Ramos (cell line): ENCODE measurements around the gene CLDN16.

ENCODE experiments used
- in situ Hi-C: fragments of 300-500 bp; cut with MboI; formaldehyde crosslinking; loops from one replicate; pipeline ENCODE4 v1.14.3; 2022; ENCODE audit warnings: low sequenced_read_pairs; ENCODE audit not compliant: unreplicated experiment

Gene CLDN16

DNA sequence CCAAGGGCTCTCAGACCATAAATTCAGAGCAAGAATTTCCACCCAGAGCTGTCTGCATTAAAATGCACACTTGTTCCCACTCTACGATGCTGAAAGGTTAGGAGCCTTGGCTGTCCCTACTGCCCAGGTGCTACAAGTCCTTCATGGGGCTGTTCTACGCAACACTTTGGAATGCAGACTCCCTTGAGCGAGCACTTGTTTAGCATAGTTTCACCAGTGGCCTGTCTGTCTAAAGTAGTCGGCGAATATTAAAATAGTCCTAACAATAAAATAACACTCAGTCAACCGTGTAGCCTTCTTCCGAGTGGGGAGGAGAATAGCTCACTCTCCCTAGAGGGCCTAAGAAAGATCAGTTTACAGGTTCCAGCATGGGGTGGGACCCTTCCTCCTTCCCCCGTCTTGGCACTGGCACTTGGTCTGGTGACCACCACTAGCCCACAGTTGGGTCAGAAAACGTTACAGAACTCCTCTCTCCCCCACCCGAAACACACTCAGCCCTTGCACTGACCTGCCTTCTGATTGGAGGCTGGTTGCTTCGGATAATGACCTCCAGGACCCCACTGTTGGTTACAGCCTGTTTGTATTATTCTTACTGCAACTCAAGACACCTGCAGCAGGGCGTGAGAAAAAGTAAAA is at the start of gene CLDN16:
Gene CLDN16 (plus strand): TSS at position 586 of the 636 bp plus-strand sequence. CDS start 167 bp downstream, outside the sequence.
- in situ Hi-C loops, result no loop called here

DNA sequence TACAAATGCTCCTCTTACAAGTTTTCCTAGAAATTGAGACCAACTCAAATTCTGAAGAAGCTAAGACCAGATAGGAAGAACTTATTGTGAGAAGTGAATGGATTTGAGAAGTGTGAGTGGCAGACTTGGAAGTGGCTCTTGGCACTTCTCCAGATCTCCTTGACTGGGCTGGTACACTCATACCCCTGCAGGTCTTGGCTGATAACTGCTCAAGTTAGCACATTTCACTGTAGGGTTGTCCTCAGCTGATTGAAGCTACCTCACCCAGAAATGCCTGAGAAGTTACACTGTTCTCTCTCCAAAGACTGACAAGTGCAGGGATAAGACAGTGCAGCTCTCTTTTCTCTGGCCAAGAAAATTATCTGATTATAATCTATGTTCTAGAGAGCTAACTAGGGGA is 49.2 kb upstream of the CLDN16 start:
- in situ Hi-C loops, result no loop called here

DNA sequence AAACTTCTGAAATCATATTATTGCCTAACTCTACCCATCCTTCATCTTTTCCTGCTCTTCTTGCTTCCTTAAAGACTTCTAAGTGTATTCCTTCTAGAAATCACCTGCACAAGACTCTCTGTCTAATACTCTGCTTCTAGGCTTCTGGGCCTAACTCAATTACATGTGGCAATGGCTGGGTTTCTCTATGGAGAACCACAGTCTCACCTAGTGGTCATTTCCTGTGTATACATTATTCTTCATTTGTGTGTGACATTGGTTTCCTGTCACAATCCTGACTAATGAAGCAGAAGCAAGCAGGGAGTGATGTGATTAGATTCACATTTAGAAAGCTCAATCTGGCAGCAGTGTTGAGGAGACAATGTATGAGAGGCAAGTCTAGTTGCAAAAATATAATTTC is 48.8 kb upstream of the CLDN16 start:
- in situ Hi-C loops, result no loop called here

GRCh38 chr3:190340071-190340470 is 47.9 kb upstream of the CLDN16 start:
- in situ Hi-C loops, result no loop called here

GRCh38 chr3:190345027-190345821 is 42.7 kb upstream of the CLDN16 start:
- in situ Hi-C loops, result no loop called here

DNA sequence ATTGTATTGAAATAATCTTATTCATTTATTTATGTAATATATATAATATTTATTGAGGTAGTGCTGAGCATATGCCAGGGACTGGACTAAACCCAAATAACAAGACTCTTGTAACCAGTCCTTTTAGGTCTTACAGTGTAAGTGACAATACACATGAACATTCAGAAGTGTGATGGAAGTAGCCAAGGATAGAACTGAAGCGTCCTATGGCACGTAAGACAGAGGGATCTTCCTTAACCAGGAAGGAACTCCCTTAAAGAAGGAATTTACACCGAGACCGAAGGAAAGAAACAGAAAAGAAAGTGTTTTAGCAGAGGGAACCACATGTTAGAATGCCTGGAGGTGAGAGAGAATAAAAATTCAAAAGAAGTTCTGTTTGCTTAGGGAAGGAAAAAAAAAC is 42.1 kb upstream of the CLDN16 start:
- in situ Hi-C loops, result no loop called here

DNA sequence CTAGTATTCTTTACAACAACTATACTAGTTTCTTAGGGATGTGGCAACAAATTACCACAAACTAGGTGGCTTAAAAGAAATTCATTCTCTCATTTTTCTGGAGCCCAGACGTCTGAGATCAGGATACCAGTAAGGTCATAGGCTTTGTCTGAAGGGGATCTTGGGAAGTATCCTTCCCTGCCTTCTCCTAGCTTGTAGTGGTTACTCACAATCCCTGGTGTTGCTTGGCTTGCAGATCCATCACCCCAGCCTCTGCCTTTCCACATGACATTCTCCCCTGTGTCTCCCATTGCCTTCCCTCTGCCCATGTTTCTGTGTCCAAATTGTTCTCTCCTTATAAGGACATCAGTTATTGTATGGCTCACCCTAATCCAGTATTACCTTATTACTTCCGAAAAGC is 41.4 kb upstream of the CLDN16 start:
- in situ Hi-C loops, result no loop called here

DNA sequence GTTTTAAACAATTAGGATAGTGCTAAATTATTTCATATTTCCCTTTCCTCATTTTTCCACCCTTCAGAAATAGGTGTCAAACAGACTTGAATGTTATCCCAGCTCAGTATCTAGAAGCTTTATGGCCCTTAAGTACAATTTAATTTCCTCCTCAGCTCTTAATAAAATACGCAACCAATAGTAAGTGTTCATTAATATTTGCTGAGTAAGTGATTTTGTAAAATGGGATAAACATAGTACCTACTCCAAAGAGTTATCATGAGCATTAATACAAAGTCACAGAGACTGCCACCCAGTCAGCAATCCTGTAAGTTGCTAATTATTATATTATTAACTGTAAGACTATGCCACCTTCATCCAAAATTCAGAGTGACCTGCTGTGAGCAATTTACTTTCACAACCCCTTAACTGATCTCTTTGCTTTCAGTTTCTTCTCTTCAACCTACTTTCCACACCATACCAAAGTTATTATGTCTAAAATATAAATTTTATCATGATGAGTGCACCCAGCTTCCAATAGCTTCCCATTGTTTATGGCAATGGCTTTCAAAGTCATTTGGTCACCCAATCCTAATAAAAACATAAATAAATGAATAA is 35.0 kb upstream of the CLDN16 start:
- in situ Hi-C loops, result no loop called here

- in situ Hi-C loops, result no loop called here
Observed at GRCh38 chr3:190356246-190356645, 31.7 kb upstream of the CLDN16 start.

DNA sequence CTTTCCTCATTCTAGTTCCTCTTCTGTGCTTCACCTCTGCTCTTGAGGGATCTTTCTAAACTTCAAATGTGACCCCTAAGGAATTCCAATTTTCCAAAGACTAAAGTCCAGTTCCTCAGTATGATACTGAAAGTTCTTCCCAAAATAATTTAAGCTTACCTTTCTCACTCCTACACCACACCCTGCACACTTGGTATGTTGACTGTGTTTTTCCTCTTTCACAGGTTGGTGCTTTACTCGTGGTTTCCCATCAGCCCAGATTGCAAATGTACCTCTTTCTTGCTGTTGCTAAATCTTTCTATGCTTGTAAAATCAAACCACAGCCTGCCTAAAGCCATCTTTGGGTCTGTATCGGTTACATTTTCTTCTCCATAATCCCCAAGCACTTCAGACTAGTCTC is 30.5 kb upstream of the CLDN16 start:
- in situ Hi-C loops, result no loop called here

DNA sequence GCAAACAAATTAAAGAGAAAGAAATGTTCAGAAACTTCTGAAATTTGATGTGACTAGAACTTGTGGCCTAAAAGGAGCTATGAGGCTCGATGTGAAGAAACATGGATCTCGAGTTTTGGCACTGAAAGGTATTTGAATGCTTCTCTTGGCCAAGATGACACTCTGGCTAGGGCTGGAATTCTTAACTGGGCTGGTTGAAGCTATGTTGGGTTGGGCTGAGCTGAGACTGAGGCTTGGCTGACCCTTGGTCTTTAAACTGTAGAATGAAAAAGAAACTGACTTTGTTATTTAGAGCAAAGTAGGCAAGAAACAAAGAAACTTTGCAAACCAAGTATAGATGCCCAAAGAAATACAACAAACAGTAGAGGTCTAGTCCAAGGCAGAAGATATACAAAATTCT is 28.1 kb upstream of the CLDN16 start:
- in situ Hi-C loops, result no loop called here

DNA sequence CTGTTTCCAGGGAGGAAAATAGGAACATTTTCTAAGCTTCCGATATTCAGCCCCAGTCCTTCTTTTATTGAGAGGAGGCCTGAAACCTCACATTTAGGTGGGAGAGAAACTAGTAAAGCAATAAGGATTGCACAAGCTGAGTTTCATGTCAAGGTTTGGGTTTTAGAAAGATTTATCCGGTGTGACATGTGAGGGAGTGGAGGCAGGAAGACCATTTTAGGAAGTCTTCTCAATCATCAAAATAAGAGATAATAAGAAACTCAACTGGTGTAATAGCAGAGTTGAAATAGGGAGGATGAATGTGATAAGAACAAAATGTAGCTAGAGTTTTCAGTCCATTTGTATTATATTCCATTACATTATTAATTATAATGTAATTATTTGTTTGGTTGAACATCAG is 27.7 kb upstream of the CLDN16 start:
- in situ Hi-C loops, result no loop called here

GRCh38 chr3:190361791-190362190 is 26.2 kb upstream of the CLDN16 start:
- in situ Hi-C loops, result no loop called here

GRCh38 chr3:190362258-190362657 is 25.7 kb upstream of the CLDN16 start:
- in situ Hi-C loops, result no loop called here

- in situ Hi-C loops, result no loop called here
Observed at GRCh38 chr3:190366133-190366532, 21.8 kb upstream of the CLDN16 start.

- in situ Hi-C loops, result no loop called here
Observed at GRCh38 chr3:190368881-190369280, 19.1 kb upstream of the CLDN16 start.

GRCh38 chr3:190369668-190370295 is 18.2 kb upstream of the CLDN16 start:
- in situ Hi-C loops, result no loop called here

- in situ Hi-C loops, result no loop called here
Observed at GRCh38 chr3:190370369-190370768, 17.6 kb upstream of the CLDN16 start.

GRCh38 chr3:190371152-190371551 is 16.8 kb upstream of the CLDN16 start:
- in situ Hi-C loops, result no loop called here

GRCh38 chr3:190375246-190375645 is 12.7 kb upstream of the CLDN16 start:
- in situ Hi-C loops, result no loop called here

GRCh38 chr3:190375671-190376070 is 12.3 kb upstream of the CLDN16 start:
- in situ Hi-C loops, result no loop called here
